Left lobe of liver (tissue), 2 donors: ENCODE results near the gene CSF3R. TPM values are rescaled to one million over a fixed set of nuclear protein-coding genes. Genes with fewer than 3 reads are reported as not detected.

Experiments used
- ATAC-seq: fragments of 200-7000 bp; cut with Tn5 transposase; one replicate; pipeline ENCODE4 v1.9.1; 2020; ENCODE audit warnings: mild to moderate bottlenecking, moderate library complexity
- DNase-seq: peaks from one replicate; pipeline ENCODE4 v3.0.0-alpha.2; 2020; ENCODE audit warnings: low spot score
- total RNA-seq: library from RNA; stranded (reverse); gene quantifications from one replicate; pipeline ENCODE4 v1.2.1, GENCODE V29; 2021
- donor health status: DM: no; HTN: no; CAD: no; lungs with moderate emphysema.
- donor health status: DM: no; HTN: yes; CAD: no.

CSF3R gene
- total RNA-seq, 1 donor from 2014 or later, result 4.3 TPM

GRCh38 chr1:36463803-36464604, 18.7 kb downstream of the CSF3R start, which contains the start of gene MRPS15:
TSS of gene MRPS15 (minus strand) at chr1:36464384. CDS start at chr1:36464275, 109 bp downstream.
- DNase-seq (peak; percentile 97), ATAC-seq (peak; percentile 95)

- DNase-seq, result no peak
- peak; percentile 3 for ATAC-seq
Measured at GRCh38 chr1:36463463-36463802, 19.3 kb downstream of the CSF3R start.

- no peak for ATAC-seq
- DNase-seq, result no peak
Measured at GRCh38 chr1:36458910-36459309, 23.8 kb downstream of the CSF3R start.

GRCh38 chr1:36457691-36458090, 25.0 kb downstream of the CSF3R start:
- DNase-seq (no peak), ATAC-seq (no peak)

GRCh38 chr1:36456391-36456928, 26.3 kb downstream of the CSF3R start:
- no peak for ATAC-seq
- no peak for DNase-seq

GRCh38 chr1:36455386-36455785, 27.3 kb downstream of the CSF3R start:
- ATAC-seq (no peak), DNase-seq (no peak)

GRCh38 chr1:36453600-36454388, 28.9 kb downstream of the CSF3R start:
- ATAC-seq (no peak), DNase-seq (no peak)

- DNase-seq (no peak), ATAC-seq (no peak)
Measured at GRCh38 chr1:36453051-36453450, 29.7 kb downstream of the CSF3R start.

GRCh38 chr1:36450919-36451305, 31.8 kb downstream of the CSF3R start:
- no peak for ATAC-seq
- DNase-seq, result no peak

- DNase-seq (peak; percentile 96), ATAC-seq (peak; percentile 97)
Measured at GRCh38 chr1:36450270-36450918, 32.3 kb downstream of the CSF3R start, which contains the start of gene OSCP1. TSS of gene OSCP1 (minus strand) at chr1:36450451. CDS start at chr1:36450369, 82 bp downstream.

- DNase-seq, result no peak
- no peak for ATAC-seq
Measured at GRCh38 chr1:36448530-36449056, 34.1 kb downstream of the CSF3R start.

GRCh38 chr1:36447450-36447849, 35.3 kb downstream of the CSF3R start:
- no peak for ATAC-seq
- no peak for DNase-seq

GRCh38 chr1:36446746-36447145, 36.0 kb downstream of the CSF3R start:
- ATAC-seq, result no peak
- DNase-seq, result no peak

GRCh38 chr1:36446271-36446670, 36.4 kb downstream of the CSF3R start:
- no peak for ATAC-seq
- no peak for DNase-seq

GRCh38 chr1:36443297-36443696, 39.4 kb downstream of the CSF3R start:
- DNase-seq (no peak), ATAC-seq (no peak)

- DNase-seq, result no peak
- no peak for ATAC-seq
Measured at GRCh38 chr1:36442337-36442736, 40.4 kb downstream of the CSF3R start.

- no peak for ATAC-seq
- no peak for DNase-seq
Measured at GRCh38 chr1:36440646-36441045, 42.1 kb downstream of the CSF3R start.

GRCh38 chr1:36440044-36440443, 42.7 kb downstream of the CSF3R start:
- ATAC-seq, result no peak

GRCh38 chr1:36438715-36439114, 44.0 kb downstream of the CSF3R start:
- DNase-seq (no peak), ATAC-seq (no peak)

More at GRCh38 chr1:36440044-36440443, 42.7 kb downstream of the CSF3R start:
- DNase-seq, result no peak

GRCh38 chr1:36436821-36437220, 45.9 kb downstream of the CSF3R start:
- no peak for ATAC-seq
- no peak for DNase-seq

GRCh38 chr1:36433102-36433501, 49.6 kb downstream of the CSF3R start:
- no peak for DNase-seq
- no peak for ATAC-seq
